Adipocyte (in vitro differentiated cells): ENCODE data around the gene FGF4.
A peak's percentile ranks its signal among the peaks of the same experiment; 100 is the strongest.

Source experiments
- DNase-seq: peaks from one replicate; pipeline ENCODE4 v3.0.0-alpha.2; 2015; ENCODE audit warnings: low read depth
- H3K27me3 ChIP-seq: replicated peaks from 2 replicates; pipeline ENCODE4 v1.7.0; 2013; ENCODE audit warnings: mild to moderate bottlenecking, low read length, moderate library complexity; ENCODE audit not compliant: control insufficient read depth, insufficient read depth
- H3K36me3 ChIP-seq: 2 replicates; pipeline ENCODE4 v1.7.0; 2013; ENCODE audit warnings: low read length, mild to moderate bottlenecking, moderate library complexity; ENCODE audit not compliant: control insufficient read depth, insufficient read depth, severe bottlenecking
- H3K4me1 ChIP-seq: 2 replicates; pipeline ENCODE4 v1.7.0; 2013; ENCODE audit warnings: mild to moderate bottlenecking, low read length, moderate library complexity; ENCODE audit not compliant: control insufficient read depth, insufficient read depth
- H3K4me3 ChIP-seq: 2 replicates; pipeline ENCODE4 v1.7.0; 2013; ENCODE audit warnings: mild to moderate bottlenecking, low read length, moderate library complexity
- H3K9ac ChIP-seq: 2 replicates; pipeline ENCODE4 v1.7.0; 2013; ENCODE audit warnings: mild to moderate bottlenecking, low read length, moderate library complexity
- H3K9me3 ChIP-seq: 2 replicates; pipeline ENCODE4 v1.7.0; 2013; ENCODE audit warnings: mild to moderate bottlenecking, low read length, moderate library complexity; ENCODE audit not compliant: control insufficient read depth

FGF4 gene

DNA sequence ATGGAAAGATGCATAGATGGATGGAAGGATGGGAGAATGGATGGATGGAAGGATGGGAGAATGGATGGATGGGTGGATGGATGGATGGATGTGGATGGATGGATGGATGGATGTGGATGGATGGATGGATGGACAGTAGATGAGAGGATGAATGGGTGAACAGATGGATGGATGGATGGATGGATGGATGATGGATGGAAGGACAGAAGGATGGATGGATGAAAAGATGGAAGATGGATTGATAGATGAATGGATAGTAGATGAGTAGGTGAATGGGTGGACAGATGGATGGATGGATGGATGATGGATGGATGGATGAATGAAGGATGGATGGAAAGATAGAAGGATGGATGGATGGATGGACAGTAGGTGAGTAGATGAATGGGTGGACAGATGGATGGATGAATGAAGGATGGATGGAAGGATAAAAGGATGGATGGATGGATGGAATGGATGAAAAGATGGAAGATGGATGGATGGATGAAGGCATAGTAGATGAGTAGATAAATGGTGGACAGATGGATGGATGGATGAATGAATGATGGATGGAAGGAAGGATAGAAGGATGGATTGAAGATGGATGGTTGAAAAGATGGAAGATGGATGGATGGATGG, 28.6 kb upstream of the FGF4 start:
- Histone ChIP-seq H3K9ac (no peak overlapping the region), H3K9me3 (peaks cover 13% of the 10 kb centered on the region), H3K4me1 (no peaks in the 10 kb centered on the region), H3K4me3 (no peak overlapping the region), H3K27me3 (peaks cover 41% of the 10 kb centered on the region), H3K36me3 (no peaks in the 10 kb centered on the region)
- DNase-seq, result no peak

DNA sequence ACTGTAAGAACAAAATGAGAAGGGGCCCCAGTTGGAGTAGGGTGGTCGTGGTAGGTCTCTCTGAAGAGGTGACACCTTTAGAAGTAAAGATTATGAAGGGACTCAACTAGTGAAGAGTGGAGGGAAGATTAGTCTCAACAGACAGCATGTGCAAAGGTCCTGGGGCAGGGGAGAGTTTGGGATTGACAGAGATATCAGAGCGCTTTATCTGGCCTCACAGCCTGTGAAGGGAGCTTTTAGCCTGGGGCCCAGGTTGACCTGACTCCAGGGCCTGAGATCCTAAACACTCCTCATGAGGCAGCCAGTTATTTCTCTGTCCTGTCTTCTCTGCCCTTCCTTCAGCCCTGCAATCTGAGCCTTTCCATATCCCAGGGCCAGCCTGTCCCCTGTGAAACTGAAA, 27.9 kb upstream of the FGF4 start:
- no peak for DNase-seq
- peaks cover 7% of the 10 kb centered on the region for H3K9me3 ChIP-seq
- H3K4me3 ChIP-seq, result no peak overlapping the region
- peaks cover 34% of the 10 kb centered on the region for H3K27me3 ChIP-seq
- H3K4me1 ChIP-seq, result no peaks in the 10 kb centered on the region
- no peaks in the 10 kb centered on the region for H3K36me3 ChIP-seq
- H3K9ac ChIP-seq, result no peak overlapping the region

DNA sequence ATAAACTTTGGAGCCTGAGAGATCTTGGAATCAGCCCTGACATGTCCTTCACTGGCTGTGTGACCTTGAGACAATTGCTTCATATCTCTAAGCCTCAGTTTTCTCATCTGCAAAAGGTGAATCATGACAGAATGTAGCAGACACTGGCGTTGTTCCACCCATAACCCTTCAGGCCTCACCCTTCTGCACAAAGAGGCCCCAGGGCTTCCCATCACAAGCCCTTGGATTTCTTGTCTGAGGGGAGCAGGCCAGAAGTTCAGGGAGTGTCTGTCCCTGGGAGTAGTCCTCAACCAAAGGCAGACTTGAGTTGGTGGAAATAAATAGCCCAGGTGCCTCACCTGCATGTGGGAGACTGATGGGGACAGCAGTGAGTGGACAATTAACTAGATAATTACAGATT, 27.4 kb upstream of the FGF4 start:
- Histone ChIP-seq H3K4me1 (no peaks in the 10 kb centered on the region), H3K9me3 (peaks cover 3% of the 10 kb centered on the region), H3K9ac (no peak overlapping the region), H3K4me3 (no peak overlapping the region), H3K36me3 (no peaks in the 10 kb centered on the region), H3K27me3 (peaks cover 32% of the 10 kb centered on the region)
- no peak for DNase-seq

DNA sequence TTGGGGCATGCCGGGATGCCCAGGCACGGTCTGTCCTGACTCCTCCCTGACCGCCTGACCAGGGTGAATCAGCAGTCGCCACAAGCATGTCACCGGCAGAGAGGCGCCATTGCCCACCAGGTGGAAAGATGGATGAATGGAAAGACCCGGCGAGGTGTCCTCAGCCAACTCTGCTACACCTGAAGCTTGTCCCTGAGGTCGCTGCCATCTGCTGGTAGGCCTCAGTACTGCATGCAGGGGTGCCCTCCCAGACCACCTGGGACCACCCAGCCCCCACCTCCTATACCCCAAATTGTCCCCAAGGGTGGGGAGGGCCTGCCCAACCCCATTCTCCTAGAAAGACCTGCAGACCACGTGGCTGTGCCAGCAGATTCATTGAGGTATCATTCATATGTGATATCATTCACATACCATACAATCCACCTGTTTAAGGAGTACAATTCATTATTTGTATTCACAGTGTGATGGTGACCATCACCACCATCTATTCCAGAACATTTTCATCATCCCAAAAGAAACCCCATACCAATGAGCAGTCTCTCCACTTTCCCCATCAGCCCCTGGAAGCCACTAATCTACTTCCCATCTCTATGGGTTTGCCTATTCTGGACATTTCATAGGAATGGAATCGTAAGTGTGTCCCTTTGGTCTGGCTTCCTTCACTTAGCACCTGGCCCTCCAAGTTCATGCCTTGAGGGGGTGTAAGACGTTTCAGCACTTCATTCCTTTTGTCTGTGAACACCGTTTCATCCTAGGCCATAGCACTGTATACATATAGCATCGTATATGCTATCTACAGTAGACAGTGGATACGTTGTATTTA, 26.6 kb upstream of the FGF4 start:
- Histone ChIP-seq H3K4me3 (no peak overlapping the region), H3K9me3 (peaks cover 3% of the 10 kb centered on the region), H3K4me1 (no peaks in the 10 kb centered on the region), H3K27me3 (peaks cover 37% of the 10 kb centered on the region), H3K36me3 (no peaks in the 10 kb centered on the region), H3K9ac (no peak overlapping the region)
- peak; percentile 18 for DNase-seq

DNA sequence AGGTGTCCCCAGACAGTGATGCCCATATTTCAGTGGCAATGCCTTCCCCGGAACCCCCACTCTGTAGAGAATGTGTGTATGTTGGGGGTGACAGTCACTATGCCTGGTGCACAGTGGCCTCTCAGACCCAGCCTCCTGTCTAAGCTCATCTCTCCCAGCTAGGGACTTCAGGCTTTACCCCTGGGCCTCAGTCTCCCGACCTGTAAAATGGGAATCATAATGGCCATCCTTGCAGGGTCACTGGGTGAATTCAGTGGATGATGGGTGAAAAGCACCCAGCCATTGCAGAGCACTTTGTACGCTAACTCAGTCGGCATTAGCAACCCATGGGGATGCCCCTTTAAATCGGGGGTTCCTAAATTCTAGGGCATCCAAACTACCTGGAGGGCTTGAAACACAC, 25.1 kb upstream of the FGF4 start:
- no peaks in the 10 kb centered on the region for H3K4me1 ChIP-seq
- DNase-seq, result no peak
- no peak overlapping the region for H3K9ac ChIP-seq
- H3K4me3 ChIP-seq, result no peak overlapping the region
- H3K27me3 ChIP-seq, result peaks cover 40% of the 10 kb centered on the region
- H3K36me3 ChIP-seq, result no peaks in the 10 kb centered on the region
- peaks cover 3% of the 10 kb centered on the region for H3K9me3 ChIP-seq

DNA sequence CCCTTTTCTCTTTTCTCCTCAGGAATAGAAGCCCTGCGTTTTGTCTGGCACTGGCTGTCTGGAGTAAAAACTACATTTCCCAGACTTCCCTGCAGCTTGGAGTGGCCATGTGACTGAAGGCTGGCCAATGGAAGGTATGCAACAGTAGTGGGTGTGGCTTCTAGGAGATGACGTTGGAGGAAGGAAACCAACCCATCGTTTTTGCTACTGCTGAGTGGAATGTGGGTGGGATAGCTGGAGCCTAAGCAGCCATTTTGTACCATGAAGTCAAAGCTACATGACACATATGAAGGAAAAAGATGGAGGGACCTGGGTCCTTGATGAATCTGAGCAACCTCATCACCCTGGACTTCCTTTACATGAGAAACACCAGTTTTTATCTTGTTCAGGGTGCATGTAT, 24.4 kb upstream of the FGF4 start:
- DNase-seq, result no peak
- peaks cover 39% of the 10 kb centered on the region for H3K27me3 ChIP-seq
- H3K4me1 ChIP-seq, result no peaks in the 10 kb centered on the region
- H3K9ac ChIP-seq, result no peak overlapping the region
- H3K36me3 ChIP-seq, result no peaks in the 10 kb centered on the region
- peaks cover 3% of the 10 kb centered on the region for H3K9me3 ChIP-seq
- H3K4me3 ChIP-seq, result no peak overlapping the region

DNA sequence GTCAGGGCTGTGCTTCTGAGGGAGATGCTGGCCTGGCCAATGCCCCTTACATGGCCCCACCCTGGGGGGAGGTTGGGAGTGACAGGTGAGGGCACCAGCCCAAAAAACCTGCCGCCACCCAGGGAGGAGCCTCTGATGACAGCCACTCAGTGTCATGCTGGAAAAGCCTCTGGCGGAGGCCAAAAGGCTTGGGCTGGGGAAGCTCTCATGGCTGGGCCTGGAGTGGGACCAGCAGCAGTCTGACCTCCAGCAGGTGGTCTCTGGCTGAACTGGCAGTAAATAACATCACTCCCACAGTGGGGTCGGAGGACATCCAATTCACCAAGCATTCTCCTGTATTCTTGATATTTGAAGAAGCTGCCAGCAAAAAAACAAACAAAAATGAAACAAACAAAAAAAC, 24.0 kb upstream of the FGF4 start:
- peaks cover 3% of the 10 kb centered on the region for H3K9me3 ChIP-seq
- DNase-seq, result no peak
- no peaks in the 10 kb centered on the region for H3K36me3 ChIP-seq
- H3K27me3 ChIP-seq, result peaks cover 36% of the 10 kb centered on the region
- H3K4me1 ChIP-seq, result no peaks in the 10 kb centered on the region
- H3K4me3 ChIP-seq, result no peak overlapping the region
- no peak overlapping the region for H3K9ac ChIP-seq

DNA sequence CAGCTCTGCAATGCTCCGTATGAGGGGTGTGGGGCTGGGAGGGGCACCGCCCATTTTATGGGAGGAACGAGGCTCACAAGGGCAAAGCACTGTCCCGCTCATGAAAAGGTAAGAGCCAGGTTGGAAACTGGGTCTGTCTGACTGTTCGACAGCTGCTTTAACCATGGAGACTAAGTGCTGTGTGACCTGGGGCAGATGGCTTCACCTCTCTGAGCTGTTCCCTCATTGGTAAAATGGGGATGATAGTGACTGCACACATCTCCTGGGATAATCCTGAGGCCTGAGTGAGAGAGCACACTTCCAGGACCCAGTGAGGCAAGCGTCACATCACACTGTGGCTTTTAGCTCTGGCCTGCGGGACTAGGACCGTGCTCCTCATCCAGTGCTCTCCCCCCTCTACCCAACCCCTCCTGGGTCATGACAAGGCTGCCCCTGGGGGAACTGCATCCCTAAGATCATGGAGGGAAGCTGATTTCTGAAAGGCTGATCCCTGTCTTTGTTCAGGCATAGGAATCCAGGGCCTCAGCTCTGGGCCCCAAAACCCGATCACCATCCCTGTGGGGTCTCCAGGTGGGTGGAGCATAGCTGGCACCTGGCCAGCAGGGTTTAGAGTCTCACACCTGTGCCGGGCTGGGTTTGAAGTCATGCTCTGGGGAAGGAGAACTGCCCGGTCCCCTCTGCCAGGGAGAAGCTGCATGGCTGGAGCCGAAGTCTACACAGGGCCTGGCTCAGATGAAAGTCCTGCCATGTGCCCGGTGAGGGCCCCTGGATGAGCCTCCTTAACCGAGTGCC, 22.8 kb upstream of the FGF4 start:
- Histone ChIP-seq H3K9me3 (peaks cover 3% of the 10 kb centered on the region), H3K9ac (no peak overlapping the region), H3K27me3 (peaks cover 26% of the 10 kb centered on the region), H3K4me1 (no peaks in the 10 kb centered on the region), H3K4me3 (no peak overlapping the region), H3K36me3 (no peaks in the 10 kb centered on the region)
- DNase-seq, result no peak

DNA sequence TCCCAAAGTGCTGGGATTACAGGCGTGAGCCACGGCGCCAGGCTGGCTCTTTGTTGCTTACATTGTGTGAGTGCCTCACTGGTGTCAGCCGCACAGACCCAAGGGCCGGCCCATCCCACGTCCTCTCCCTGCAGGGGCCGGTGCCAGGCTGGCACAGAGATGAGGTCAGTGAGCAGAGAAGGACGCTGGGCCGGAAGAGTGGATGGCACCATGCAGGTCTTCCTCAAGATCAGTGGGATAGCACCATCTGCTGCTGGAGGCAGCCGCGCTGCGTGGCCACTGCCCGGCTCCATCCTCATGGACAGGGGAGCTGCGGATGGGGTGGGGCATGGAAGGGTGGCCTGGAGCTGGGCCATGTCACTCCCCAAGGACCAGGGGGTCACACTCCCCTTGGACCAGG, 22.0 kb upstream of the FGF4 start:
- peaks cover 18% of the 10 kb centered on the region for H3K27me3 ChIP-seq
- DNase-seq, result no peak
- H3K9ac ChIP-seq, result no peak overlapping the region
- no peak overlapping the region for H3K4me3 ChIP-seq
- no peaks in the 10 kb centered on the region for H3K4me1 ChIP-seq
- H3K9me3 ChIP-seq, result peaks cover 3% of the 10 kb centered on the region
- H3K36me3 ChIP-seq, result no peaks in the 10 kb centered on the region

DNA sequence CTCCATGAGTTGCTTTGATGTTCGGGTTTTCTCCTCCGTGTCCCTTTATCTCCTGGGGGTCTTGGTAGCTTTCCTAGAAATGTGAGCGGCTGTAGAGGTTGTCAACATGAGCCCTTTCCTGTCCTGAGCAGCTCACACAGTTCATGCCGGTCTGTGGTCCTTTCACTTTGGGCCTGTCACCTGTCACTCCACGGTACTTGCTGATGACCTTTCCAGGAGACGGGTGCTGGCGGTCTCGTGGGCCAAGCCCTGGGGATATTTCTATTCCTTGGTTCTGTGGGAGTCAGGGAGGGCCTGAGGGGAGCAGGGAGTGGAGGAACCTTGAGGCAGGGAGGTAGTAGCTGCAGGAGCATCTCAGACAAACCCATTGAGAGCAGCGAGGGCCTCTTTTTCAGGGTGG, 20.9 kb upstream of the FGF4 start:
- Histone ChIP-seq H3K9ac (no peak overlapping the region), H3K4me3 (no peak overlapping the region), H3K36me3 (no peaks in the 10 kb centered on the region), H3K9me3 (peaks cover 3% of the 10 kb centered on the region), H3K4me1 (peaks cover 10% of the 10 kb centered on the region), H3K27me3 (peaks cover 10% of the 10 kb centered on the region)
- no peak for DNase-seq
